Measurements from ENCODE around the gene KIF26B.

The KIF26B gene

GRCh38 chr1:245437369-245438062 is 282.7 kb downstream of the KIF26B start:
- DNase-seq = peak; percentile 38

GRCh38 chr1:245440922-245441321 is 286.1 kb downstream of the KIF26B start:
- peak; percentile 78 for DNase-seq

- peak; percentile 77 for DNase-seq
These were observed 286.9 kb downstream of the KIF26B start for GRCh38 chr1:245441689-245442088.

GRCh38 chr1:245444147-245444828 is 289.5 kb downstream of the KIF26B start:
- DNase-seq = no peak

- DNase-seq = no peak
These were observed 290.2 kb downstream of the KIF26B start for GRCh38 chr1:245444945-245445344.

GRCh38 chr1:245448531-245448930 is 293.7 kb downstream of the KIF26B start:
- no peak for DNase-seq

- no peak for DNase-seq
These were observed 294.2 kb downstream of the KIF26B start for GRCh38 chr1:245448975-245449431.

- no peak for DNase-seq
These were observed 298.8 kb downstream of the KIF26B start for GRCh38 chr1:245453541-245453940.

- no peak for DNase-seq
These were observed 299.3 kb downstream of the KIF26B start for GRCh38 chr1:245454051-245454450.

GRCh38 chr1:245457562-245457961 is 302.8 kb downstream of the KIF26B start:
- DNase-seq = no peak

GRCh38 chr1:245458234-245458633 is 303.4 kb downstream of the KIF26B start:
- DNase-seq = no peak

- DNase-seq = peak; percentile 94
These were observed 304.0 kb downstream of the KIF26B start for GRCh38 chr1:245458761-245459174.

GRCh38 chr1:245459621-245460020 is 304.8 kb downstream of the KIF26B start:
- no peak for DNase-seq

GRCh38 chr1:245461681-245462080 is 306.9 kb downstream of the KIF26B start:
- DNase-seq = peak; percentile 20

GRCh38 chr1:245462161-245462560 is 307.4 kb downstream of the KIF26B start:
- no peak for DNase-seq

- DNase-seq = peak; percentile 35
These were observed 308.8 kb downstream of the KIF26B start for GRCh38 chr1:245463392-245464165.

- no peak for DNase-seq
These were observed 309.5 kb downstream of the KIF26B start for GRCh38 chr1:245464290-245464689.

GRCh38 chr1:245465666-245466065 is 310.9 kb downstream of the KIF26B start:
- no peak for DNase-seq

- no peak for DNase-seq
These were observed 311.5 kb downstream of the KIF26B start for GRCh38 chr1:245466261-245466660.

- DNase-seq = no peak
These were observed 313.0 kb downstream of the KIF26B start for GRCh38 chr1:245467804-245468203.

GRCh38 chr1:245469006-245469405 is 314.2 kb downstream of the KIF26B start:
- DNase-seq = no peak

GRCh38 chr1:245469734-245470133 is 314.9 kb downstream of the KIF26B start:
- DNase-seq = peak; percentile 74

GRCh38 chr1:245475126-245475525 is 320.3 kb downstream of the KIF26B start:
- DNase-seq = no peak

Measured in NCI-H69 (cell line).